DND-41 (cell line): Measurements from ENCODE around the gene HOOK1.

Experiments
- ATAC-seq: fragments of 200-7000 bp; cut with Tn5 transposase; 3 replicates; pipeline ENCODE4 v1.9.1; 2021; ENCODE audit warnings: low read depth; ENCODE audit not compliant: insufficient read depth
- DNase-seq: peaks from one replicate; pipeline ENCODE4 v3.0.0-alpha.2; 2020
- H2AFZ ChIP-seq: 2 replicates; pipeline ENCODE4 v1.6.0; 2012; ENCODE audit warnings: low read depth, low read length
- H3K27ac ChIP-seq: 2 replicates; pipeline ENCODE4 v1.5.1; 2012; ENCODE audit warnings: low read length, inconsistent platforms
- H3K27me3 ChIP-seq: fragments of 200-600 bp; sonication (generic); 2 replicates; pipeline ENCODE4 v1.6.0; 2012; ENCODE audit warnings: low read length, mild to moderate bottlenecking, inconsistent platforms; ENCODE audit not compliant: insufficient read depth, poor library complexity
- H3K36me3 ChIP-seq: 2 replicates; pipeline ENCODE4 v1.5.1; 2012; ENCODE audit warnings: low read length, inconsistent platforms; ENCODE audit not compliant: insufficient read depth
- H3K4me1 ChIP-seq: 2 replicates; pipeline ENCODE4 v1.5.1; 2012; ENCODE audit warnings: mild to moderate bottlenecking, low read length; ENCODE audit not compliant: insufficient read depth
- H3K4me2 ChIP-seq: 2 replicates; pipeline ENCODE4 v1.6.0; 2012; ENCODE audit warnings: mild to moderate bottlenecking, moderate library complexity, low read length, inconsistent platforms; ENCODE audit not compliant: insufficient read depth
- H3K4me3 ChIP-seq, 2 experiments: fragments of 200-600 bp in 1 of 2; shearing (Covaris generic) in 1 of 2; 2 replicates each; pipeline ENCODE4 v1.5.1; 2012 to 2016; ENCODE audit warnings: inconsistent platforms in 2 of 2, low read length in 2 of 2, mild to moderate bottlenecking in 2 of 2, low read depth in 1 of 2, moderate library complexity in 1 of 2
- H3K79me2 ChIP-seq: 2 replicates; pipeline ENCODE4 v1.6.0; 2012; ENCODE audit warnings: low read length, inconsistent platforms; ENCODE audit not compliant: insufficient read depth
- H3K9ac ChIP-seq: 2 replicates; pipeline ENCODE4 v1.6.0; 2012; ENCODE audit warnings: low read depth, mild to moderate bottlenecking, inconsistent platforms, low read length, moderate library complexity
- H3K9me3 ChIP-seq: 2 replicates; pipeline ENCODE4 v1.5.1; 2012; ENCODE audit warnings: low read length, moderate library complexity, mild to moderate bottlenecking, inconsistent platforms; ENCODE audit not compliant: insufficient read depth, severe bottlenecking
- H4K20me1 ChIP-seq: 2 replicates; pipeline ENCODE4 v1.6.0; 2012; ENCODE audit warnings: low read length; ENCODE audit not compliant: insufficient read depth
- CTCF ChIP-seq: IDR thresholded peaks from 2 replicates; pipeline ENCODE4 v1.5.1; 2012; ENCODE audit warnings: borderline replicate concordance, low read length, moderate library complexity, mild to moderate bottlenecking; ENCODE audit not compliant: poor library complexity, severe bottlenecking; ENCODE audit errors: extremely low read depth
- EZH2 ChIP-seq: IDR thresholded peaks from 3 replicates; pipeline ENCODE4 v1.6.1; 2012; ENCODE audit warnings: borderline replicate concordance, low read depth, mild to moderate bottlenecking, moderate library complexity, low read length, inconsistent platforms; ENCODE audit not compliant: severe bottlenecking

Gene HOOK1

GRCh38 chr1:59845091-59845490, 30.3 kb downstream of the HOOK1 start:
- no peaks in the 10 kb centered on the region for H3K4me1 ChIP-seq
- no peak overlapping the region for H3K27ac ChIP-seq
- H3K4me3 ChIP-seq, result no peak overlapping the region
- no peak for ATAC-seq
- TF ChIP-seq EZH2, result no peak
- TF ChIP-seq CTCF, result no peak
- peaks cover 6% of the 10 kb centered on the region for H3K27me3 ChIP-seq
- no peak overlapping the region for H3K9ac ChIP-seq
- H3K9me3 ChIP-seq, result no peaks in the 10 kb centered on the region
- no peaks in the 10 kb centered on the region for H4K20me1 ChIP-seq
- DNase-seq, result no peak
- H2AFZ ChIP-seq, result no peak overlapping the region
- H3K36me3 ChIP-seq, result no peaks in the 10 kb centered on the region
- H3K79me2 ChIP-seq, result no peaks in the 10 kb centered on the region
- no peak overlapping the region for H3K4me2 ChIP-seq

- no peaks in the 10 kb centered on the region for H3K9me3 ChIP-seq
- H3K36me3 ChIP-seq, result no peaks in the 10 kb centered on the region
- H3K4me1 ChIP-seq, result no peaks in the 10 kb centered on the region
- no peak overlapping the region for H3K9ac ChIP-seq
- ATAC-seq (no peak), DNase-seq (no peak)
- H3K4me3 ChIP-seq, result no peak overlapping the region
- peaks cover under 1% of the 10 kb centered on the region for H3K27me3 ChIP-seq
- H3K4me2 ChIP-seq, result no peak overlapping the region
- TF ChIP-seq CTCF (no peak), EZH2 (no peak)
- H4K20me1 ChIP-seq, result no peaks in the 10 kb centered on the region
- no peak overlapping the region for H3K27ac ChIP-seq
- H3K79me2 ChIP-seq, result no peaks in the 10 kb centered on the region
- no peak overlapping the region for H2AFZ ChIP-seq
Observed at GRCh38 chr1:59846209-59846894, 31.6 kb downstream of the HOOK1 start.

GRCh38 chr1:59846895-59847282, 32.1 kb downstream of the HOOK1 start:
- H3K9me3 ChIP-seq, result no peaks in the 10 kb centered on the region
- ATAC-seq, result no peak
- H3K4me2 ChIP-seq, result no peak overlapping the region
- H4K20me1 ChIP-seq, result no peaks in the 10 kb centered on the region
- H3K4me3 ChIP-seq, result no peak overlapping the region
- no peaks in the 10 kb centered on the region for H3K79me2 ChIP-seq
- no peak for DNase-seq
- no peaks in the 10 kb centered on the region for H3K36me3 ChIP-seq
- H3K27me3 ChIP-seq, result no peaks in the 10 kb centered on the region
- no peaks in the 10 kb centered on the region for H3K4me1 ChIP-seq
- no peak overlapping the region for H2AFZ ChIP-seq
- no peak overlapping the region for H3K27ac ChIP-seq
- no peak overlapping the region for H3K9ac ChIP-seq
- no peak for TF ChIP-seq EZH2
- no peak for TF ChIP-seq CTCF
